ENCODE measurements around the gene SPAG17. TPM values are rescaled to one million over a fixed set of nuclear protein-coding genes. Genes with fewer than 3 reads are reported as not detected.

SPAG17 gene
- total RNA-seq, 1 donor from 2014 or later = 0.52 TPM

DNA sequence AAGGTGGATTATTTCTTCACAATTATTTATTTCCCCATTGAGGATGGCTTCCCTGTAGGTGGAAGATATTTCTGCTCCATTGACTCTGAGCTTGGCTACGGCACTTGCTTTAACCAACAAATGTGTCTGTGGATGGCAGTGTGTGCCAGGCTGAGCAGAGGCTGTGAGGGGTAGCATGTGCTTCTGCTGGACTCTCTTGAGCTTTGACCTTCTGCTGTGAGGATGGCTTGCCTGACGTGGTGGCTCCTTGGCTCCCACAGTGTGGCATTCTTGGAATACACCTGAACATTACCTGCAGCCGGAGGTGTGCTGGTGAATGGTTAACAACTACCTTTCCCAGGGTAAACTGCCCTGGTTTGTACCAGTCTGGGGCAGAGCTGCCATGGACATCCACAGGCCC lies 208.6 kb downstream of the SPAG17 start:
- H3K9ac ChIP-seq (ENCODE audit: low read depth in 1 of 3, low read length in 3 of 3) = no peak overlapping the region
- no peak overlapping the region for H3K4me3 ChIP-seq (ENCODE audit: low read length in 3 of 3)
- H3K27ac ChIP-seq (ENCODE audit: low read depth, low read length) = no peak overlapping the region
- peaks cover 2 to 5% (median 2%) of the 10 kb centered on the region in 3 donors for H3K27me3 ChIP-seq (ENCODE audit: control insufficient read depth in 3 of 3, insufficient read depth in 3 of 3, low read length in 3 of 3)
- H3K4me1 ChIP-seq (ENCODE audit: control insufficient read depth in 3 of 3, insufficient read depth in 3 of 3, low read length in 3 of 3) = no peaks in the 10 kb centered on the region
- no peaks in the 10 kb centered on the region for H3K9me3 ChIP-seq (ENCODE audit: control insufficient read depth in 3 of 3, low read length in 3 of 3)
- H3K36me3 ChIP-seq (ENCODE audit: control insufficient read depth in 3 of 3, insufficient read depth in 3 of 3, low read length in 3 of 3) = no peaks in the 10 kb centered on the region

DNA sequence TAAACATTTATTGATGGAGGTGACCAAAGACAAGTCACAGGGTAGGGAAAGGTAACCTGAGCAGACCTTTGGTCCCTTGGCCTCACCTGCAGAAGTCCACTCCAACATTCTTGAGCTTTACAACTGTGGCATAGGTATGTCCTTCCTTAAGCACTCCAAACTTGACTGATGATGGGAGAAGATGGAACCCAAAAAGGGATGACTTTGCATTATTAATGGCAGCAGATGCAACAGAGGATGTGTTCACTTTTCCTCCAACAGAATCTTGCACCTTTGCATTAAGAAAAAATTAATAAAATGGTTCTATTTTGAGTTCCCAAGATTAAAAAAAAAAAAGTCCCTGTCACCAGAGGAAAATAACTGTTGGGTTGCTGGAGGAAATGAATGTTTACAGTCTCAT lies 213.3 kb downstream of the SPAG17 start:
- H3K4me1 ChIP-seq (ENCODE audit: control insufficient read depth in 3 of 3, insufficient read depth in 3 of 3, low read length in 3 of 3) = peaks cover 0 to 6% (median 0%) of the 10 kb centered on the region in 3 donors
- no peaks in the 10 kb centered on the region for H3K9me3 ChIP-seq (ENCODE audit: control insufficient read depth in 3 of 3, low read length in 3 of 3)
- H3K27me3 ChIP-seq (ENCODE audit: control insufficient read depth in 3 of 3, insufficient read depth in 3 of 3, low read length in 3 of 3) = peaks cover 0 to 5% (median 2%) of the 10 kb centered on the region in 3 donors
- H3K9ac ChIP-seq (ENCODE audit: low read depth in 1 of 3, low read length in 3 of 3) = no peak overlapping the region
- no peak overlapping the region for H3K27ac ChIP-seq (ENCODE audit: low read depth, low read length)
- no peak overlapping the region for H3K4me3 ChIP-seq (ENCODE audit: low read length in 3 of 3)
- H3K36me3 ChIP-seq (ENCODE audit: control insufficient read depth in 3 of 3, insufficient read depth in 3 of 3, low read length in 3 of 3) = no peaks in the 10 kb centered on the region

DNA sequence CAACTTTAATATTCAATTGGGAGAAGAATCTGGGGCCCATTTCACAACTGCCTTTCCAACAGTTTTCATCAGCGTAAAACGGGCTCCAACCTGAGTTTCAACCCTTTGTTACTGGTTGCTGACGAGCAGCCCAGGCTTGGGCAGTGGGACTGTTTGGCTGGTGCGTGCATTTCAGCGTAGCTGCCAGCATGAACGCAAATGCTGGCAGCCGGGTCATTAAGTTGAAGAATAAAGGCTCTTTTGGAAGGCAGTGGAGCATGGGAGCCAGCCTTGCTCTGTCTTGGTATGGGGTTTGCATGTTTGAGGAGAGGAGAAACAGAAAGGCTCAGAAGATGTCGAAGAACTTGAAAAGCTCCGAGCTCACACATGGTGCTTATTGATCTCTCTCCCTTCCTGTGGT lies 214.8 kb downstream of the SPAG17 start:
- peaks cover 0 to 3% (median 0%) of the 10 kb centered on the region in 3 donors for H3K27me3 ChIP-seq (ENCODE audit: control insufficient read depth in 3 of 3, insufficient read depth in 3 of 3, low read length in 3 of 3)
- no peak overlapping the region for H3K27ac ChIP-seq (ENCODE audit: low read depth, low read length)
- H3K4me3 ChIP-seq (ENCODE audit: low read length in 3 of 3) = no peak overlapping the region
- H3K9ac ChIP-seq (ENCODE audit: low read depth in 1 of 3, low read length in 3 of 3) = no peak overlapping the region
- H3K36me3 ChIP-seq (ENCODE audit: control insufficient read depth in 3 of 3, insufficient read depth in 3 of 3, low read length in 3 of 3) = no peaks in the 10 kb centered on the region
- no peaks in the 10 kb centered on the region for H3K9me3 ChIP-seq (ENCODE audit: control insufficient read depth in 3 of 3, low read length in 3 of 3)
- H3K4me1 ChIP-seq (ENCODE audit: control insufficient read depth in 3 of 3, insufficient read depth in 3 of 3, low read length in 3 of 3) = peaks cover 0 to 6% (median 0%) of the 10 kb centered on the region in 3 donors

DNA sequence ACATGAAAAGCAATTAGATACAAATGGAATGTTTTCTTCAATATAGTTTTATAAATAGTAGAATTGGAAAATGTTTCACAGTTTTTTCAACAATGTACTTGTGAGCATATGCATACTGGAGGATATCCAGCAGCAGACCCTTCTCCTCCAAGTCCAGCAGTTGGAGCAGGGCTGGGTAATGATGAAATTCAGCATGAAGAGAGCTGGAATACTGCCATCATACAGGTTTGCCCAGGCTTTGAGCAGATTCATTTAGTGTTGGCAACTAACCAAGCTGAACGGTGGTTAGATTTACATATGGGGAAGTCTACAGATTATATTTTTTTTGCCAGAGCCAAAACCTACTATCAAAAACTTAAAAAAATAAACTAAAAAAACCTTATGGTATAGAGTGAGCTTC lies 217.1 kb downstream of the SPAG17 start:
- Histone ChIP-seq H3K36me3 (ENCODE audit: control insufficient read depth in 3 of 3, insufficient read depth in 3 of 3, low read length in 3 of 3) (peaks cover 0 to 1% (median 0%) of the 10 kb centered on the region in 3 donors), H3K27me3 (ENCODE audit: control insufficient read depth in 3 of 3, insufficient read depth in 3 of 3, low read length in 3 of 3) (no peaks in the 10 kb centered on the region), H3K27ac (ENCODE audit: low read depth, low read length) (no peak overlapping the region), H3K9ac (ENCODE audit: low read depth in 1 of 3, low read length in 3 of 3) (no peak overlapping the region), H3K9me3 (ENCODE audit: control insufficient read depth in 3 of 3, low read length in 3 of 3) (no peaks in the 10 kb centered on the region), H3K4me3 (ENCODE audit: low read length in 3 of 3) (no peak overlapping the region), H3K4me1 (ENCODE audit: control insufficient read depth in 3 of 3, insufficient read depth in 3 of 3, low read length in 3 of 3) (peaks cover 0 to 6% (median 0%) of the 10 kb centered on the region in 3 donors)

DNA sequence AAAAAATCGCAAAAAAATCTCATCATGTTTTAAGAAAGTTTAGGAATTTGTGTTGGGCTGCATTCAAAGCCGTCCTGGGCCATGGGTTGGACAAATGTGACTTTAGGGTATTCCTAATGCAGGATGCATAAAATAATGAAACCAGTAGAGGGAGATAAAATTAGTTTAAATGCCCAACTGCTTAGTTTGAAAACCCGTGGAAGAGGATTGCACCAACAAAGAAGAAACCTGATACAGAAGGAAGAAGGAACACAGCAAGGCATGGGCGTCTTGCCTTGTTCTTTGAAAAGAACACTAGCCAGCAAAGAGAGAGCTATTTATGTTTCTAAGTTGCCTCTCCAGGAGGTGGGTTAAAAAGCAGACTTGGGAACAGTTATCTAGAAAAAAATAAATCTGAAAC lies 217.6 kb downstream of the SPAG17 start:
- no peak overlapping the region for H3K9ac ChIP-seq (ENCODE audit: low read depth in 1 of 3, low read length in 3 of 3)
- H3K4me3 ChIP-seq (ENCODE audit: low read length in 3 of 3) = no peak overlapping the region
- peaks cover 0 to 6% (median 0%) of the 10 kb centered on the region in 3 donors for H3K4me1 ChIP-seq (ENCODE audit: control insufficient read depth in 3 of 3, insufficient read depth in 3 of 3, low read length in 3 of 3)
- peaks cover 0 to 5% (median 0%) of the 10 kb centered on the region in 3 donors for H3K36me3 ChIP-seq (ENCODE audit: control insufficient read depth in 3 of 3, insufficient read depth in 3 of 3, low read length in 3 of 3)
- H3K9me3 ChIP-seq (ENCODE audit: control insufficient read depth in 3 of 3, low read length in 3 of 3) = no peaks in the 10 kb centered on the region
- H3K27ac ChIP-seq (ENCODE audit: low read depth, low read length) = no peak overlapping the region
- H3K27me3 ChIP-seq (ENCODE audit: control insufficient read depth in 3 of 3, insufficient read depth in 3 of 3, low read length in 3 of 3) = no peaks in the 10 kb centered on the region

DNA sequence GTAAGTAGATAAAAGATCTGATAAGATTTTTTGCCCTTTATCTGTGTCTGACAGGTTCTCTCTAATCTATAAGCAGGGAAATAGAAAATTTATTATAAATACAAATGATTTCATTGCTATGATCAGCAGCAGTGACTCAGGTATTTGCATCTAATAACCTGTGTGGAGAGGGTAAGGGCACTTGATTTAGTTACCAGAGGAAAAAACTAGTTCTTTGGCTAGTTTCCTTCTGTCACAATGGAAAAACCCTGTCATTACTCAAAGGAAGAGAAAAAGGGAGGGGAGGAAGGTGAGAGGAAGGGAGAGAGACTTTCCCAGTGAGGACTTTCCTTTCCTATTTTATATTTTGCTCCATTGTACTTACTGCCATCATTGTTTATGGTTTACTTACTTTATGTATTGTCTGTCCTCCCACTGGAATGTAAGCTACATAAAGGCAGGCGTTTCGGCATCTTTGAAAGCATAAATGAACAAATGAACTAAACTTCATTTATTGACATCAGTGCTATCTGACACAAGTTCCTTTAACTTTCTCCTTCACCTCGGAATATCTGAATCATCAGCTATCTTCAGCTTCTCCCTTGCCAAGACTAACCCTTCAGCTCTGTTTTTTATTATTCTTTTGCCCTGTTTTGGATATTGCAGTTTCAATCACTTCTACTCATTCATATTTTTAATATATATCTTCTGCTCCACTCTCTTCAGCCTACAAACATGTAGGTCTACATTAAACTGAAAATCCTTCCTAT lies 220.6 kb downstream of the SPAG17 start:
- H3K9me3 ChIP-seq (ENCODE audit: control insufficient read depth in 3 of 3, low read length in 3 of 3) = no peaks in the 10 kb centered on the region
- no peak overlapping the region for H3K27ac ChIP-seq (ENCODE audit: low read depth, low read length)
- peaks cover 0 to 6% (median 0%) of the 10 kb centered on the region in 3 donors for H3K4me1 ChIP-seq (ENCODE audit: control insufficient read depth in 3 of 3, insufficient read depth in 3 of 3, low read length in 3 of 3)
- H3K9ac ChIP-seq (ENCODE audit: low read depth in 1 of 3, low read length in 3 of 3) = no peak overlapping the region
- no peak overlapping the region for H3K4me3 ChIP-seq (ENCODE audit: low read length in 3 of 3)
- no peaks in the 10 kb centered on the region for H3K27me3 ChIP-seq (ENCODE audit: control insufficient read depth in 3 of 3, insufficient read depth in 3 of 3, low read length in 3 of 3)
- peaks cover 4 to 11% (median 10%) of the 10 kb centered on the region in 3 donors for H3K36me3 ChIP-seq (ENCODE audit: control insufficient read depth in 3 of 3, insufficient read depth in 3 of 3, low read length in 3 of 3)

DNA sequence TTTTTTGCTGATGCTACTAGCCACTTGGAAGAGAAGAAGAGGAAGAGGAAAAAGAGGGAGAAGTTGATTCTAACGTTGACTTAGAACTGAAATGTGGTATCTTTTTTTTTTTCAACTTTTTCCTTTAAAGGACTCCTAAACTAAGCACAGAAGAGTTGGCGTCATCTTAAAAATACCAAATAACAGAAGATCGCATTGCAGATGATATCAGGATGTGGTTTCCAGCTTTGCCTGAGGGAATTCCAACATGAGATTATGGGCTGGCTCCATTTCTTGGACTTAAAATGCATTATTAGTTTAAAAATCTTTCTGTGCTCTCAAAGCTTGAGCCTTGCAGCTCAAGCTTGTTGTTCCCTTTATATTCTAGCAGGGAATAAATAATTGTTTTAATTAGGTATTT lies 225.7 kb downstream of the SPAG17 start:
- Histone ChIP-seq H3K4me3 (ENCODE audit: low read length in 3 of 3) (no peak overlapping the region), H3K27me3 (ENCODE audit: control insufficient read depth in 3 of 3, insufficient read depth in 3 of 3, low read length in 3 of 3) (no peaks in the 10 kb centered on the region), H3K36me3 (ENCODE audit: control insufficient read depth in 3 of 3, insufficient read depth in 3 of 3, low read length in 3 of 3) (peaks cover 13 to 41% (median 36%) of the 10 kb centered on the region in 3 donors), H3K4me1 (ENCODE audit: control insufficient read depth in 3 of 3, insufficient read depth in 3 of 3, low read length in 3 of 3) (no peaks in the 10 kb centered on the region), H3K9ac (ENCODE audit: low read depth in 1 of 3, low read length in 3 of 3) (no peak overlapping the region), H3K27ac (ENCODE audit: low read depth, low read length) (no peak overlapping the region), H3K9me3 (ENCODE audit: control insufficient read depth in 3 of 3, low read length in 3 of 3) (no peaks in the 10 kb centered on the region)

DNA sequence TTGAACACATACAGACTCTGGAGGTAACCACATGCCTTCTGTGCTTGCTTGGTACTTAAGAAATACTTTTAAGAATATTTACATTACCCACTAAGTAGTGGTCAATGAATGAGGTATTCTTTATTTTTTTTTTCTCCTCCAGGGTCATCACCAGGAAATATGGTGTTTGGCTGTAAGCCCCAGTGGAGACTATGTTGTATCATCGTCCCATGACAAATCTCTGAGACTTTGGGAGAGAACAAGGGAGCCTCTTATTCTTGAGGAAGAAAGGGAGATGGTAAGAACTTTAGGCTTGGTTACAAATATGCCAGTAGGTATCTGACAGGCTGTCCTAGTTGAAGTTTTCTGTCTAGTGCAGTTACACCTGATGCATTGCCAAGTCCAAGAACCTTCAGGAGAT lies 232.6 kb downstream of the SPAG17 start:
- no peaks in the 10 kb centered on the region for H3K9me3 ChIP-seq (ENCODE audit: control insufficient read depth in 3 of 3, low read length in 3 of 3)
- H3K4me3 ChIP-seq (ENCODE audit: low read length in 3 of 3) = no peak overlapping the region
- H3K27ac ChIP-seq (ENCODE audit: low read depth, low read length) = no peak overlapping the region
- H3K27me3 ChIP-seq (ENCODE audit: control insufficient read depth in 3 of 3, insufficient read depth in 3 of 3, low read length in 3 of 3) = no peaks in the 10 kb centered on the region
- no peak overlapping the region for H3K9ac ChIP-seq (ENCODE audit: low read depth in 1 of 3, low read length in 3 of 3)
- peaks cover 28 to 77% (median 69%) of the 10 kb centered on the region in 3 donors for H3K36me3 ChIP-seq (ENCODE audit: control insufficient read depth in 3 of 3, insufficient read depth in 3 of 3, low read length in 3 of 3)
- no peaks in the 10 kb centered on the region for H3K4me1 ChIP-seq (ENCODE audit: control insufficient read depth in 3 of 3, insufficient read depth in 3 of 3, low read length in 3 of 3)

DNA sequence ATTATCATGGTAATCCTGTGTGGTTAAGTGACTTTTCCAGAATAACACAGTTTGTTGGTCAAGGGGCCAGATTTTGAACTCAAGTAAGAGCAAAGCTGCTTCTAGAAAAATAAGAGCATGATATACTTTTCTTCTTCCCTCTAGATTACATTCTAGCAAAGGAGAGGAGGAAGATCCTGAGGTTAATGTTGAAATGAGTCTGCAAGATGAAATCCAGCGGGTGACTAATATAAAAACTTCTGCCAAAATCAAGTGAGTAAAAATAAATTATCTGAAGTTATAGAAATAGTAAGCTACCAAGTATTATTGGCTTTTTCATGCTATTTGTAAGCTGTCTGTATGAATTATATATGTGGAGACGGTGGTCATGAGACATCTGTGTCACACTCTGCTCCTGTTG lies 242.7 kb downstream of the SPAG17 start:
- H3K36me3 ChIP-seq (ENCODE audit: control insufficient read depth in 3 of 3, insufficient read depth in 3 of 3, low read length in 3 of 3) = peaks cover 40 to 82% (median 73%) of the 10 kb centered on the region in 3 donors
- no peak overlapping the region for H3K9ac ChIP-seq (ENCODE audit: low read depth in 1 of 3, low read length in 3 of 3)
- no peaks in the 10 kb centered on the region for H3K27me3 ChIP-seq (ENCODE audit: control insufficient read depth in 3 of 3, insufficient read depth in 3 of 3, low read length in 3 of 3)
- no peak overlapping the region for H3K27ac ChIP-seq (ENCODE audit: low read depth, low read length)
- H3K4me1 ChIP-seq (ENCODE audit: control insufficient read depth in 3 of 3, insufficient read depth in 3 of 3, low read length in 3 of 3) = no peaks in the 10 kb centered on the region
- no peaks in the 10 kb centered on the region for H3K9me3 ChIP-seq (ENCODE audit: control insufficient read depth in 3 of 3, low read length in 3 of 3)
- H3K4me3 ChIP-seq (ENCODE audit: low read length in 3 of 3) = no peak overlapping the region

DNA sequence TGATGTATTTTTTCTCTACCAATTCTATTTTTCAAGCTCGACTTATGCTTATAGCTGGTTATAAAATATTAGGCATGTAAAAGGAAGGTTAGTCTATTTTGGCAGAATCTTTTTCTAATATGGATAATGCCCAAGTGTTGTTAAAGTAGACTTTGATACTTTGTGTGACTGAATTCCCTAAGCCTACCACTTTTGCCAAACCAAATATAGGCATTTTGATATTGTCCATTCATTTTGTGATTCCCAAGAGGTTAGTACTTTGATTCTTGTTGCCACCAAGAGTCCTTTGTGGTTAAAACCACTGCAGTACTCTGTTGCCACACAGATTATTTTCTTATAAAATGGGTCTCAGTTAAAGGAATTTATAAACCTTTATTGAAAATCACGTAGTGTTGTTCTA lies 251.3 kb downstream of the SPAG17 start:
- Histone ChIP-seq H3K36me3 (ENCODE audit: control insufficient read depth in 3 of 3, insufficient read depth in 3 of 3, low read length in 3 of 3) (peaks cover 6 to 31% (median 7%) of the 10 kb centered on the region in 3 donors), H3K27me3 (ENCODE audit: control insufficient read depth in 3 of 3, insufficient read depth in 3 of 3, low read length in 3 of 3) (no peaks in the 10 kb centered on the region)

More for the DNA sequence above, 251.3 kb downstream of the SPAG17 start:
- Histone ChIP-seq H3K9ac (ENCODE audit: low read depth in 1 of 3, low read length in 3 of 3) (no peak overlapping the region), H3K4me1 (ENCODE audit: control insufficient read depth in 3 of 3, insufficient read depth in 3 of 3, low read length in 3 of 3) (peaks cover 11 to 28% (median 11%) of the 10 kb centered on the region in 3 donors), H3K27ac (ENCODE audit: low read depth, low read length) (no peak overlapping the region), H3K4me3 (ENCODE audit: low read length in 3 of 3) (no peak overlapping the region), H3K9me3 (ENCODE audit: control insufficient read depth in 3 of 3, low read length in 3 of 3) (no peaks in the 10 kb centered on the region)
